Uterus (tissue), 2 donors: ENCODE data around the gene TEX2.

Experiments used
- POLR2A ChIP-seq, 2 donors: fragments of 450-650 bp; IDR thresholded peaks; one replicate each; pipeline ENCODE4 v1.6.1; 2016; ENCODE audit warnings: antibody characterized with exemption in 2 of 2, mild to moderate bottlenecking in 1 of 2, moderate library complexity in 1 of 2
- TF ChIP-seq, protein P1 (sequence below), 4 experiments: fragments of 200-600 bp in 2 of 4; fragments of 450-650 bp in 2 of 4; sonication (generic) in 2 of 4; IDR thresholded peaks; one replicate each; pipeline ENCODE4 v1.5.1; 2016 to 2019; ENCODE audit warnings: antibody characterized with exemption in 4 of 4, mild to moderate bottlenecking in 2 of 4, moderate library complexity in 1 of 4

DNA sequence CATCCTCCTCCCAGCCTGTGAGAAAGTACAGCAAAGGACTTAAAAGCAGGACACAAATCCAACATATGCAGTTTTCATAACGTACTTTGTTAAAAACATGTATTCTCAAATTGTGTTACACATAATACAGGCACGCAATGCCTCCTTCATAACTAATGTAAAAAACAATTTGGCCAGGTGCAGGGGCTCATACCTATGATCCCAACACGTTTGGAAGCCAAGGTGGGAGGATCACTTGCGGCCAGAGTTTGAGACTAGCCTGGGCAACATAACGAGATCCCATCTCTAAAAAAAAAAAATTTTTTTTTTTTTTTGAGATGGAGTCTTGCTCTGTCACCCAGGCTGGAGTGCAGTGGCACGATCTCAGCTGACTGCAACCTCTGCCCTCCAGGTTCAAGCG is 20.4 kb downstream of the TEX2 start:
- TF ChIP-seq, protein P1, sequence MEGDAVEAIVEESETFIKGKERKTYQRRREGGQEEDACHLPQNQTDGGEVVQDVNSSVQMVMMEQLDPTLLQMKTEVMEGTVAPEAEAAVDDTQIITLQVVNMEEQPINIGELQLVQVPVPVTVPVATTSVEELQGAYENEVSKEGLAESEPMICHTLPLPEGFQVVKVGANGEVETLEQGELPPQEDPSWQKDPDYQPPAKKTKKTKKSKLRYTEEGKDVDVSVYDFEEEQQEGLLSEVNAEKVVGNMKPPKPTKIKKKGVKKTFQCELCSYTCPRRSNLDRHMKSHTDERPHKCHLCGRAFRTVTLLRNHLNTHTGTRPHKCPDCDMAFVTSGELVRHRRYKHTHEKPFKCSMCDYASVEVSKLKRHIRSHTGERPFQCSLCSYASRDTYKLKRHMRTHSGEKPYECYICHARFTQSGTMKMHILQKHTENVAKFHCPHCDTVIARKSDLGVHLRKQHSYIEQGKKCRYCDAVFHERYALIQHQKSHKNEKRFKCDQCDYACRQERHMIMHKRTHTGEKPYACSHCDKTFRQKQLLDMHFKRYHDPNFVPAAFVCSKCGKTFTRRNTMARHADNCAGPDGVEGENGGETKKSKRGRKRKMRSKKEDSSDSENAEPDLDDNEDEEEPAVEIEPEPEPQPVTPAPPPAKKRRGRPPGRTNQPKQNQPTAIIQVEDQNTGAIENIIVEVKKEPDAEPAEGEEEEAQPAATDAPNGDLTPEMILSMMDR (IDR thresholded peaks at IDR 0.05) = no peak
- TF ChIP-seq POLR2A (IDR thresholded peaks at IDR 0.05) = no peak
